ENCODE results near the gene ETNPPL.

The ETNPPL gene

DNA sequence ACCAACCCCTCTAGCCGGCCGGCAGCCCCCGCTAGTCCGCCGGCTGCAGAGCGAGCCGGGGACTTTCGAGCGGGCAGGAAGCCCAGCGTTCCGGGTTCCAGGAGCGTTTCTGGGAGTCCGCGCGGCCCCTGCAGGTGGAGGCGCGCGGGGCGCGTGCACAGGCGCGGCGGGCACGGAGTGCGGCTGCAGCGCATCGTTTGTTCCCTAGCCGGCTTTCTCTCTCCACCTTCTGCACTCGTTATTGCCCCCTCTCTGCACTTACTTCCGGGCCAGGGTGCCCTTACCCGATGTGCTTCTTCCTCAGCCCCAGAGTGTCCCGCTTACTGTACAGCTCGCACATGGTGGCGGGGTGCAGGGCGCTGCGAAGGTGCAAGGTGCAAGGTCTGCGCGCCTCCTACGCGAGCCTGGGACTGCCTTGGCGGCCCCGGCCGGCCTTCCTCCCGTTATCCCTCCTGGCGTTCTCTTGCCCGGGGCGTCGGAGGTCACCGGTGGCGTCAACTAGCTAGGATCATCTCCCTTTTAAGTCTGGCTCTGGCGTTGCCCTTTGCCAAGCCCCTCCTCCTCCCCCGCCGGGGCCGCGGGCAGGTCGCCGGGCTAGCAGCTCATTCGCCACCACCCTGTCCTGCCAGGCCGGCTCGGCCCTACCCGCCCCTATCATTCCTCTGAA is at the start of gene ETNPPL:
Gene ETNPPL, minus strand, starts transcription at position 495 of the 667 bp plus-strand sequence. Its CDS starts 155 bp downstream, at position 340.
- DNase-seq (ENCODE audit: low read depth in 2 of 2): peak in 1 of 2 donors; percentile 5

DNA sequence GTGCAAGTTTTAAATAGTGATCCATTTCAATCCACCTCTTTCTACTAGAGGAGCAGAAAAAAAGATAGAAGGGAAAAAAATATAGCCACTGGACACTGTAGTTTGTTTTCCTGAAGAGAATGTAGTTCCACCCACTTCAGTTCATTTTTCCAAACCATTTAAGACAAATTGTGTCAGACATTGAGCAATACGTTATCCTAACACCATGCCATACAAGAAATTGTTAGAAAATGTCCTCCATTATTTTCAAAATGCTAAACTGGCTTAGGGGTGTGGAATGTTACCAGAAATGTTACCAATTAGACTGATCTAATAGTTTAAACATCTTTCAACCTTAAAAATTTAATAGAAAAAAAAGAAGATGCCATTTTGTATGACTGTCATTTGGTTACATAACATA is 48.6 kb upstream of the ETNPPL start:
- no peak for DNase-seq (ENCODE audit: low read depth in 2 of 2)

- no peak for DNase-seq (ENCODE audit: low read depth in 2 of 2)
Measured at GRCh38 chr4:108810087-108810486, 47.2 kb upstream of the ETNPPL start.

DNA sequence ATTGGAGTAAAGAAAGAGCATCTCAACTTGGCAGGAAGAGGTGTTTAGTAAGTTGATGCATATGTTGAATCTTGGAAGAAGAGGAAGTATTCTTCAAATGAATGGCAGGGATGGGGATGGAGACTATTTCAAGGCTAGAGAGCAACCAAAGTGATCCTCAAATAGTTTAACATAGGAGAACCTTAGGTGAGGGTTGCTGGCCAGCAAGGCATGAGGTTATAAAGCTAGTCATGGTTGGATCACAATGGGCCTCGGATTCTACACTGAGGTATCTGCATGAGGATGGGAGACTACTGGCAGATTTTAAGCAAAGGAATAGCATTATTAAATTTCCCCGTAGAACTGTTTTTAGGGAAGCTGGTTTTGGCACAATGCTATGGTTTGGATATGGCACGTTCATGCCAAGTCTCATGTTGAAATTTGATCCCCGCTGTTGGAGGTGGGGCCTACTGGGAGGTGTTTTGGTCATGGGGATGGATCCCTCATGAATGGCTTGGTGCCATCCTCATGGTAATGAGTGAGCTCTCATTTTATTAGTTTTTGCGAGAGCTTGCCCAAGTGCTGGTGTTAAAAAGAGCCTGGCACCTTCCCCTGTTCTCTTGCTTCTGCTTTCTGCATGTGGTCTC is 41.9 kb upstream of the ETNPPL start:
- no peak for DNase-seq (ENCODE audit: low read depth in 2 of 2)

DNA sequence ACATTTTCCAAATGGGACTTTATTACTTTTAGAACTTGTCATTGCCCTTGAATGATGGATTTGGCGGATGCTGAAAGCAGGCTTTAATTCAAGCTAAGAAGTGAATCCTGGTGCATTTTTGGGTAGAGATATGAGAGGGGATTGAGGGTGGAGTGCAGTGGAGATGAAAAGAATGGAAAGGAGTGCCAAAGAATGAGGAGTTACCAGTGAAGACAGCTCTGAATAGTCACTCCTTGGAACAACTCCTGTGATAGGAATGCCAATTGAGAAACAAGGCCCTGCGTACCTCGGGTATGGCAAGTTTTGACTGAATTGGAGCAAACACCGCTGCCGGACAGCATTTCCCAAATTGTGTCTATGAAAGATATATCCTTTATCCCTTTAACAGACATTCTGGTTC is 36.5 kb upstream of the ETNPPL start:
- DNase-seq (ENCODE audit: low read depth in 2 of 2): no peak

GRCh38 chr4:108796173-108796572 is 33.3 kb upstream of the ETNPPL start:
- no peak for DNase-seq (ENCODE audit: low read depth in 2 of 2)

- DNase-seq (ENCODE audit: low read depth in 2 of 2): no peak
Measured at GRCh38 chr4:108795733-108796132, 32.9 kb upstream of the ETNPPL start.

- DNase-seq (ENCODE audit: low read depth in 2 of 2): no peak
Measured at GRCh38 chr4:108794136-108794535, 31.3 kb upstream of the ETNPPL start.

DNA sequence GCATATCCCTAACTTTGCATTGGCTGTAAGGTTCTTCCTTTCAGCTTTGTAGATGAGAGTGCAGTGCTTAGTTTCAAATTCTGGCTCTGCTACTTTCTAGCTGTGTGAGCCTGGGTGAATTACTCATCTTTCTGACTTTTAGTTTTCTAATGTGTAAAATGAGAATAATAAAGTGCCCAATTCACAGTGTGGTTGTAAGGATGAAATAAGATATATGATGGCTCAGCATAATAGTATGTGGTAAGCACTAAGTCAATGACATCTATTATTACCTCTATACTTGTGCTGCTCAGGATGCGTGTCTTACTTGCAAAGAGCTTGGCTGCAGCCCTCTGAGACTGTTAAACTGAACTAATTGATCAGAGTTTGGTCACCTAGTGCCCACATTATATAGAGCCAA is 30.6 kb upstream of the ETNPPL start:
- no peak for DNase-seq (ENCODE audit: low read depth in 2 of 2)

GRCh38 chr4:108788731-108789130 is 25.9 kb upstream of the ETNPPL start:
- no peak for DNase-seq (ENCODE audit: low read depth in 2 of 2)

- no peak for DNase-seq (ENCODE audit: low read depth in 2 of 2)
Measured at GRCh38 chr4:108787724-108788123, 24.9 kb upstream of the ETNPPL start.

- no peak for DNase-seq (ENCODE audit: low read depth in 2 of 2)
Measured at GRCh38 chr4:108787106-108787505, 24.3 kb upstream of the ETNPPL start.

DNA sequence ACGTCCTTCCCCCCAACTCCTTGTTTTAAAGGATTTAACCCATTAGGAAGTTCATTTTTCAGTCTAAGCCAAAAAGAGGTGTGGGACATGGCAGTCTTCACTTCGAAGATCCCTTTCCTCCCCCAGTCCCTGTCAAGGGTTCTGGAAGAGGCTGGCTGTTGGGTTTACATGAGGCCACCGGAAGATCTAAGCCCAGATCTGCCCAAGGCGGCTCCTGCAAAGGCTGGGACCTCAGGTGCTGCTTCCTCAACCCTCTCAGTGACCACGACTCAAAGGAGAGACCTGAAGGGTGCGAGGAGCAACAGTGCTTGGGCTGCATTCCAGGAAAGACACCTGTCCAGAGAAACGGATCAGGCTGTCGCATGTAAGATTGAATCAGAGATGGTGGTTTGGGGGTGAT is 23.5 kb upstream of the ETNPPL start:
- DNase-seq (ENCODE audit: low read depth in 2 of 2): no peak

DNA sequence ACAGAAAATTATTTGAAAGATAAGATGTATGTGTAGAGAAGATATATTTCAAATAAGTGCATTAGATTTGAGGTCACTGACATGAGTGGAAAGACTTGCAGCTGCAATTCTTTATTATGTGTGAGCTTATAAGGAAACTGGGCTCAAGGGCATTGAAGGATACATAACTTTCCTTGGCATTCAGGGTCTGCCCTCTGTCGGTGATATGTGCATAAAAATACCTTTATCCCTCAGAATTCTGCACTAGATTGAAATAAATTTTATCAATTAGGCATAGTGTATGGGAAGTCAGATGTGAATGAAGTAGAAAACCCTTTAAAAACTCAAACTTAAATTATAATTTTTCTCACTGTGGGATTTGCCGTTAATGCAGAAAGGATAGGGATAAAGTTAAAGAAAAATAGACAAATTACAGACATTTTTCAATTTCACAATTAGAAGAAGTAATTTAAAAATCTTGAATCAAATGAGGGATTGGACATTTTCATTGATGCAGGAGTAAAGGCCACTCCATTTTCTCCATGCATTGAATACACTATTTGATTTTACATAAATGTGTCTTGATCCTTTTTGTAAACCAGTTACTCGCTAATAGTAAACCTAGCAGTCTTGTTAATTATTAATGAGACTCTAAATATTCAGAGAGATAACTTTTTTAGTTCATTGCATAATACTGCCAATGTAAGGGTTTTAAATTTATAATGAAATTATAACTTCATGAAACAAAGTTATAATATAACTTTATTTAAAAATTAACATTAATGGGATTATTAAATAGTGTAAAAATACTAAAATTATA is 21.0 kb upstream of the ETNPPL start:
- DNase-seq (ENCODE audit: low read depth in 2 of 2): no peak

DNA sequence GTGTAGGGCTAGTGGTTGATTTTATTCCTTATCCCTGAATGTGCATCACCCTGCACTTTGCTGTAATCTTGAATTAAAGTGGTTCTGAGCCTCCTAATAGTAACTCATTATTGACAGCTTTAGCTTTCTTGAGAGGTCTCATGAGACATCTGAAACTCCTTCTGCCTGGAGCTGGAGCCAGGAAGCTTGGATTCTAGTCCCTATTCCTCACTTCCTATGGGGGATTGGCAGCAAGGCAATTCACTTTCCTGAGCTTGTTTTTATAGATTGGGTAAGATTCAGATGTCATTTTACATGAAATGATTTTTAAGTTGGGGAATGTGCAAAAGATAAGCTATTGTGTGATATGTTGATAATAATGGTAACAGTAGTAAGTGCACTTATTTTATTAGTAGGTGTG is 17.1 kb upstream of the ETNPPL start:
- no peak for DNase-seq (ENCODE audit: low read depth in 2 of 2)

DNA sequence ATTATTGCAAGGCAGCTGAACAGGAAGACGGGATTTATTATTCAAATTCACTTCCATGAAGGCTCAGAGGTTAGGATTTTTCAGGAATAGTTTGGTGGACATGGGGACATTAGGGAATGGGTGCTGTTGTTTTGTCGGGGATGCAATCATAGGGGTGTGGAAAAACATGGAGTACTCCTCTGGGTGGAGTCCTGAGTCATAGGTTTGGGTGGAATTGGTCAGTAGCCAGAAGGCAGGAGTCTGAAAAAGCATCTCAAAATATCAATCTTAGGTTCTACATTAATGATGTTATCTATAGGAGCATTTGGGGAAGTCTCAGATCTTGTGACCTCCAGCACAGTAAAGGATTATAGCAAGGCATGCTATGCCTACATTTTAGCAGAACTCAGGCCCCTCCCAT is 14.5 kb upstream of the ETNPPL start:
- DNase-seq (ENCODE audit: low read depth in 2 of 2): no peak

DNA sequence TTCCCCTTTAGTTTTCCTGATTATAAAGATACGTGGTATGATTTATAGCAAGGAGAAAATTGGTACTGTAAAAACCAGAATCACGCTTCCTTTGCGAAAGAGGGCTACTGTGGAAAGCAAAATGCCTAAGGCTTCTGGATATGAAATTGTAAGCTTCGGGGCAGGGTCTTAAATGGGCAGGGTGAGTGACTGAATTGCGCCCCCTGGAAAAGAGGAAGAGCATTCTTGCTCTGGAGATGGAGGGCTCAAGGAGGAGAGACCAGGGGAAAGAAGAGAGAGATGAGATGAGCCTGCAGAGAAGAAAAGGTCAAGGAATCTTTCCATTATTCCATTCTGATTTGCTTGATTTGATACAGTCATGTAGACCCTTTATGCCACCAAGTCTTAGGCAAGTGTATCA is 13.1 kb upstream of the ETNPPL start:
- DNase-seq (ENCODE audit: low read depth in 2 of 2): no peak

- DNase-seq (ENCODE audit: low read depth in 2 of 2): no peak
Measured at GRCh38 chr4:108774809-108775530, 12.1 kb upstream of the ETNPPL start.

- no peak for DNase-seq (ENCODE audit: low read depth in 2 of 2)
Measured at GRCh38 chr4:108772402-108772801, 9.5 kb upstream of the ETNPPL start.

GRCh38 chr4:108766058-108766457 is 3.2 kb upstream of the ETNPPL start:
- no peak for DNase-seq (ENCODE audit: low read depth in 2 of 2)

GRCh38 chr4:108763986-108764385 is 1.1 kb upstream of the ETNPPL start:
- no peak for DNase-seq (ENCODE audit: low read depth in 2 of 2)

DNA sequence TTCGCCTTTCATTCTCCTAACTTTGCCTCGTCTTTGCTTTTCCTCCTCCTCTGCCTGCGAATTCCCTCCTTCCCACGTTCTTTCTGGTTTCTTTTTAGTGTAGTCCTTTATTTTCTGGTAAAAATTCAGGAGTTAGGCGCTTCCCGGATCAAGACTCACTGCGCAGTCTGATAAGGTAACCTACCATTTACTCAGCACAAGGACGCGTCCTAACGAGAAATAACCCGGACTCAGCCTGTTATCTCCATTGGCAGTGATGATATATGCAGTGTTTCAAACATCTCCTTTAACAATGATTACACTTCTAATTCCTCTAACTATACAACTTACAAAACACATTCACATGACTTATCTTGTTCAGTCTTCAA is 357 bp upstream of the ETNPPL start:
- DNase-seq (ENCODE audit: low read depth in 2 of 2): no peak

Data from stimulated activated CD4-positive, alpha-beta T cell treated with anti-CD3 and anti-CD28 coated beads, Interleukin-15, amount 100 ng/mL, for 48 hours (primary cell).